NCI-H345 treated with DMSO at 0.1 percent for 48 hours (cell line): ENCODE data around the gene AMT.
A peak's percentile ranks its signal among the peaks of the same experiment; 100 is the strongest.

Experiments
- DNase-seq: peaks from one replicate; lab custom pipeline; 2025; ENCODE audit not compliant: unreplicated experiment; lab: John Stamatoyannopoulos, UW

Gene AMT, protein sequence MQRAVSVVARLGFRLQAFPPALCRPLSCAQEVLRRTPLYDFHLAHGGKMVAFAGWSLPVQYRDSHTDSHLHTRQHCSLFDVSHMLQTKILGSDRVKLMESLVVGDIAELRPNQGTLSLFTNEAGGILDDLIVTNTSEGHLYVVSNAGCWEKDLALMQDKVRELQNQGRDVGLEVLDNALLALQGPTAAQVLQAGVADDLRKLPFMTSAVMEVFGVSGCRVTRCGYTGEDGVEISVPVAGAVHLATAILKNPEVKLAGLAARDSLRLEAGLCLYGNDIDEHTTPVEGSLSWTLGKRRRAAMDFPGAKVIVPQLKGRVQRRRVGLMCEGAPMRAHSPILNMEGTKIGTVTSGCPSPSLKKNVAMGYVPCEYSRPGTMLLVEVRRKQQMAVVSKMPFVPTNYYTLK

GRCh38 chr3:49422379-49423248, at the start of gene AMT:
TSS of gene AMT (minus strand) at chr3:49422473. CDS start at chr3:49422450, 23 bp downstream.
- no peak for DNase-seq

DNA sequence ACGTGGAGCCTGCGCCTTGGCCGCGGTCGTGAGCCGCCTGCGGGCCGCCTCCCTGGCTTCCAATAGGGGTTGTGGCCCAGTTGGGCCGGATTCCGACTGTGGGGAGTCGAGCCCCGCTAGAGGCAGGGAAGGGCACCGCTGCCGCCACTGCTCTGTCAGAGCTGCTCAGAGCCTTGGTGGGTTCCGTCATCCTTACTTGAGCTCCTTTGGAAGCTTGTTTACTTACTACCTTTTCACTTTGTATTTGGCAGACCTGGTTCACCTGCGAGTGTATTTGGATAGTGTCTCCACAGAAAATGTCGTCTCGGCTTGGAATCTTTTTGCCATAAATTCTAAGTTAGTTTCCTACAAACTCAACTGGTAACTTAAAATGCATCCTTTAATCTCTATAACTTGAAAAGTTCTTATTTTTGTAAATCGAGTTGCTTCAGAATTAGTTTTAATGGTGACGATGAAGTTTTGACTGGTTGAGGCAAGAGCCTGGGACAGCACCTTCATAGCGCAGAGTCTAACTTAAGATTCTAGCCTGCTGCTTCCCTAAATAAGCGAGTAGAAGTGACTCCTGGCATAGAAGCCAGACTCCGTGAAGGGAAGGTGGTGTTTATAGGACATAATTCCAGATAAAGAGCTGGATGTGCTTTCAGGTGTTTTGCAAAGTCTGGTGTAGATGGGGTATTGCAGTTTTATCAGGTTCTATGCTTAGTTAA, 48.6 kb upstream of the AMT start:
- DNase-seq, result no peak

- peak; percentile 84 for DNase-seq
These were observed 47.9 kb upstream of the AMT start, which contains the start of gene DAG1 for GRCh38 chr3:49469936-49470713. TSS of gene DAG1 (plus strand) at chr3:49470267. CDS start at chr3:49510535, 40,268 bp downstream.

DNA sequence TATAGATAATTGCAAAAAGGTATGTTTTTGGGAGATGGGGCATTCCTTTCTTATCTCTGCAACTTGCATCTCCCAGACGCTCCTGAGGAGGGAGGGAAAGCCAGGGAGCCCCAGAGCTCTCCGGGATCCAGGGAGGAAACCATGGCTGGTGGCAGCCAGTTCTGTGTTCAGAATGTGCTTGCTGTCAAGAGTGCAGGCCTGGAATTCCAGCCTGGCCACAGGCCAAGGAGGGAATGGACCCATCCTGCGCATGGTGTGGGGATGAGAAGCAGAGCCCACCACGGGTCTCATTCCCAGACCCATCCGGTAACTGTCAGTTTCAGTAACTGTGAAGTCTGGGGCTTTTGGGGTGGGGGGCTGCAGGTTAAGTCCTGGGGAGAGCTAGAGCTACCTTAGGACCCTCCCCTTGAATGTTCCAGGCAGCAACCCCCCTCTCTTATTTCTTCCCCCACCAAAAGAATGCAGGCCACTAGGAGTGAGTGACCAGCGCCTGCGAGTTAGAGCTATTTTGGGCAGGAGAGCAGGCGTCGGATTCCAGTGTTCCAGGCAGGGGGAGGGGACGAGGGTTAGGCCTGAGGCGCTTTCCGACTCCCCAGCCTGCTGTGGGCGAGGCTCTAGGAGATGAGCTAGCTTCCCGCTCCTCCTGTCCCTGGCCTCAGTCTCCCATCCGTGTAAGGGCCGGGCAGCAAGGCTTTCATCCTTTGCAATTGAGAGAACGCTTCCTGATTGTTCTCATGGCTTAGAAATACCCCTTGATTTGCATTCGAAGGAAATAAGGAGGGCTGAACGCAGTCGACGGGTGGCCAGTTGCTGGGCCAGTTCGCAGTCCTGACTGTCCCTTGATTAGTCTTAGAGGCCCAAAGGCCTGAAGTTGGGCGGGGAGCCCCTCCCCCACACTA, 47.0 kb upstream of the AMT start:
- peak; percentile 27 for DNase-seq

DNA sequence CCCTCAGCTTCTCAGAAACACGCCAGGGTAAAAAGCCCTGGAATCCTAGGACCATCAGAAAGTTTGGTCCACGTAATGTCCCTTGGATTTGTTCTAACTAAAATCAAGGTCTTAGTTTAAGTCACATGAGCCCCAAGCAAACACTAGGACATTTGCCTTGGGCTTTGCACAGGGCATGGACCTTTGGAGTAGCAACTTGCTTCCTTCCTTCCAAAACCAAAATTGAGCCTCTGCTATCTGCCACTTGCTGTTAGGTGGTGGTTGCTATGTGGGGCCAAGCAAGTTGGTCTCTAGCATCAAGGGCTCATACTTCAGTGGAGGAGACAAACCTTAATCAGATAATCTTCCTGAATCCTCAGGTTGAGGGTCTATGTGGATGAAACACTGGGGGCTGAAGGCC, 43.8 kb upstream of the AMT start:
- no peak for DNase-seq

GRCh38 chr3:49465270-49466034, 43.2 kb upstream of the AMT start:
- no peak for DNase-seq

GRCh38 chr3:49462222-49462621, 39.9 kb upstream of the AMT start:
- no peak for DNase-seq

DNA sequence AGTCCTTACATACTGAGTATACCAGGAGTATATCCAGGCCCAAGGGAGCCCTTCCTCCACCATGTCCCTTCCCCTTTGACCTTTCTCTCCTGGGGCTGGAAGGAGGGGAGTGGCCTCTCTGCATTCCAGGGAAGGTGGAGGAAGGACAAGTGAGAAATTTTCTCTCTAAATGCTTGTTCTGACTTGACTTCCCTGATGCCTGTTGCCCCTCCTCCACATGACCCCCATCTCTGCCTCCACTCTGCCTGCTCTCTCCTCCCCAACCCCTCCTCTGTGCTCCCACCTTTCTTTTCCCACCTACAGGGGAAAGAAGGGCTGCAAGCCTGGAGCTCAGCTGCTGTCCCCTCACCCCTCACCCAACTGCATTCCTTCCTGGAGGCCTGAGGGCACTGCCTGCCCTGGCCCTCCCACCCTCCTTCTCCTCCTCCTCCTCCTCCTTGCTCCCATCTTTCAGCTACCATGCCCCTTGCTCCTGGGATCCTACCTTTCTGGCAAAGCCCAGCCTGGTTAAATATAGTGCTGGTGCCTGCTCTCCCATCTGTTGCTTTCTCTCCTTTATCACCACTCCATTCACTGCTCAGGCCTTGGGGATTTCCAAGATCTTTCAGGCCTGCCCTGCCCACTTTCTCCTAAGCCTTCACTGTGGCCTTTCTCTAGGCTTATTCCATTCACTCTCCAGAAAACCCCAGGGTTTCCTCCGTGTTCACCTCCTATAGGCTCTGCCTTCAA, 39.3 kb upstream of the AMT start:
- no peak for DNase-seq

DNA sequence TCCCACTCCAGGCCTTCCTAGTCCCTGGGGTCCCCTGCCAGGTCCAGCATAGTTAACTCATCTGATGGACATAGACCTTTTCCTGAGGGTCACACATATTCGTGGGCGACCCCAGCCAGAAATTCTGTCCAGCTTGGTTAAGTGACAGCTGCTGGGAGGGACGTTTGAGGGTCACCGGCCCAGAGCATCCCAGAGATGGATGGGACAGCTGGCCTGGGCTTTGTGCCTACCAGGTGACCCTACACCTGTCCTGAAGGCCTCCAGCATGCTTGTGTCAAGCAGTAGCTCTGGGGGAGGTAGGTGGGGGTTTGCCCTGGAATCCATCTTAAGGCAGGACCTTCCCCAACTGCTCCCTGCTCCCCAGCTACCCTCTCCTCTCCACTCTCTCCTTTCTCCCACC, 38.7 kb upstream of the AMT start:
- no peak for DNase-seq

- no peak for DNase-seq
These were observed 38.1 kb upstream of the AMT start for GRCh38 chr3:49460188-49460890.

GRCh38 chr3:49456466-49456865, 34.2 kb upstream of the AMT start:
- DNase-seq, result no peak

DNA sequence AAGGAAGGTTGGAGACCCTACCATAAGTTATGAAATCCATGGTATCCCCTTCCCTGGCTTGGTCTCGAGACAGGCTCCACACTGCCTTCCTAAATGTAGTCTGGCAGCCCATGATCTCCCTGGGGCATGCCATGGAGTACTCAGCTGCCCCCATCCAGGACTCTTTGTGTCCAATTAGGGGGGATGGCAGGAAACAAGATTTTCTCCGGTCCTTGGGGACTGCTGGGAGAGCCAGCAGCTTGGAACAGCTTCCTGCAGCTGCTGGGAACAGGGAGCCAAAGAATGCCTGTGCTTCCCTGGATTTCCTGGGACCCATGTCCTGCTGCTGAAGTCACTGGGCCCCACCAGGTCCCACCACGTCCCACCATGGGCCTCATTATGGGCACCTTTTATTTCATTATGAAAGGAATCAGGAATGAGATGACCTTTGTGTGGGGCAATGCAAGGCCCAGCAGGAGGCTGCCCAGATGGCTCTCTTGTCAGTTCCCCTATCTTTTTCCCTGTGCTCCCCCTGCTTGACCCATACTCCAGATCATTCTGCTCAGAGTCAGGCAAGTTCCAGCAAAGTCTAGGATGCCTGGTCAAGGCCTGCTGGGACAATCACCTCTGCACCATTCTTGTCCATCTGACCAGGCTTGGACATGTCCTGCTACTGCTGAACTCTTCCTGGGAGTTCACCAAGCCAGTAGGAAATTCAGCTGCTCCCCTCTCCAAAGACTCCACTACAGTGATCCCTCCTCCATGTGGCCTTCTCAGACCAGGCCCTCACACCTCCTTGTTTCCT, 32.8 kb upstream of the AMT start:
- no peak for DNase-seq

DNA sequence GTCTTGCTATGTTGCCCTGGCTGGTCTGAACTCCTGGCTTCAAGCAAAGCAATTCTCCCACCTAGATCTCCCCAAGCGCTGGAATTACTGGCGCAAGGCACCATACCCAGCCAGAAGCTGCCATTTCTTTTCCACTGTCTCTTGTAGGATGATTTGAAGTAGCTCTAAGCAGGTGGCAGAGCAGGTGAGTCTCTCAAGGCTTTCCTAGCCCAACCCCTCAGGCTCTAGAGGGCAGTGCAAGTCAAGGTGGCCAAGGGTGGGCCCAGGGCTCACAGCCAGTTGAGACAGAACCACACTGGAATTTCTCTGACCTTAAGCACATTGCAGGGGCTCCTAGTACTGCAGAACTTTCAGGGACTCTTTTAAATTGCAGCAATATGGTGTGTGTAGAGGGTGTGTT, 32.2 kb upstream of the AMT start:
- DNase-seq, result no peak

DNA sequence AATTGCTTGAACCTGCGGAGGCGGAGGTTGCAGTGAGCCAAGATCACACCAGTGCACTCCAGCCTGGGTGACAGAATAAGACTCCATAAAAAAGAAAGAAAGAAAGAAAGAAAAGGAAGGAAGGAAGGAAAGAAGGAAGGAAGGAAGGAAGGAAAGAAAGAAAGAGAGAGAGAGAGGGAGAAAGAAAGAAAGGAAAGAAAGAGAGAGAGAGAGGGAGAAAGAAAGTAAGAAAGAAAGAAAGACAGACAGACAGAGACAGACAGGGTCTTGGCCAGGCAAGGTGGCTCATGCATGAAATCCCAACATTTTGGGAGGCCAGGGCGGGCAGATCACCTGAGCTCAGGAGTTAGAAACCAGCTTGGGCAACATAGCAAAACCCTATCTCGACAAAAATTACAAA, 31.3 kb upstream of the AMT start:
- DNase-seq, result no peak

- no peak for DNase-seq
These were observed 23.1 kb upstream of the AMT start for GRCh38 chr3:49445391-49445790.

- DNase-seq, result no peak
These were observed 12.5 kb upstream of the AMT start for GRCh38 chr3:49434731-49435130.

DNA sequence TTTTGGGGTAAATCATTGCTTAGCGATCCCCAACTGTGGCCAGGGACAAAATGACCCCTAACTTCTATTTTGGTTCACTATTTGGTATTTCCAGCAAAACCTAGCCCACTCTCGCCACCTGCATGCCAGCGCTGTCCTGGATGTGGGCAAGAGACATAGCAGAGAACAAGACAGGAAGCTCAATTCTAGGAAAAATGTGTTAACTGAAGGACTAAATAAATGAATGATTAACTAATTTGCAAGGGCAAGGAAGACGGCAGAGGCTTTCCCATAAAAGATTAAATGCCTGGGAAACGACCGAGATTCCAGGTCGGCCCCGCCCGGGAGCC, 6.4 kb upstream of the AMT start:
- no peak for DNase-seq
